ENCODE results near the gene STX17. TPM values are rescaled to one million over a fixed set of nuclear protein-coding genes. Genes with fewer than 3 reads are reported as not detected.

Gene STX17
- total RNA-seq, 1 donor from 2014 or later = 52.3 TPM

DNA sequence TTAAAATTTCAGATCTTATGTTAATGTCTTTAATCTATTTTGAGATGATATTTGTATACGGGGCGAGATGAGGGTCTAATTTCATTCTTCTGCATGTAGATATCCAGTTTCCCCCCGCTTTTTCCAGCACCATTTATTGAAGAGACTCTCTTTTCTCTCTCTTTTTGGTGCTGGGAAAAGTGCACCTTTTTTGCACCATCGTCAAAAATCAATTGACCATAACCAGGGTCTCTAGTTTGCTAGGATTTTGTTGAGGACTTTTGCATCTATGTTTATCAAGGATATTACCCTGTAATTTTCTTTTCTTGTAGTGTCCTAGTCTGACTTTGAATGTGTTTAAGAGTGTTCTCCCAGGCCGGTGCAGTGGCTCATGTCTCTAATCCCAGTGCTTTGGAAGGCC lies 93.3 kb downstream of the STX17 start:
- Mint-ChIP-seq H3K4me3 (no peak overlapping the region), H3K36me3 (peaks cover 69% of the 10 kb centered on the region), H3K4me1 (no peaks in the 10 kb centered on the region), H3K27me3 (ENCODE audit: low read depth) (no peaks in the 10 kb centered on the region), H3K27ac (no peak overlapping the region), H3K9me3 (peaks cover 47% of the 10 kb centered on the region)
- no peak for DNase-seq (ENCODE audit: low spot score in 2 of 2, unreplicated experiment in 2 of 2)
- TF ChIP-seq, protein P1, sequence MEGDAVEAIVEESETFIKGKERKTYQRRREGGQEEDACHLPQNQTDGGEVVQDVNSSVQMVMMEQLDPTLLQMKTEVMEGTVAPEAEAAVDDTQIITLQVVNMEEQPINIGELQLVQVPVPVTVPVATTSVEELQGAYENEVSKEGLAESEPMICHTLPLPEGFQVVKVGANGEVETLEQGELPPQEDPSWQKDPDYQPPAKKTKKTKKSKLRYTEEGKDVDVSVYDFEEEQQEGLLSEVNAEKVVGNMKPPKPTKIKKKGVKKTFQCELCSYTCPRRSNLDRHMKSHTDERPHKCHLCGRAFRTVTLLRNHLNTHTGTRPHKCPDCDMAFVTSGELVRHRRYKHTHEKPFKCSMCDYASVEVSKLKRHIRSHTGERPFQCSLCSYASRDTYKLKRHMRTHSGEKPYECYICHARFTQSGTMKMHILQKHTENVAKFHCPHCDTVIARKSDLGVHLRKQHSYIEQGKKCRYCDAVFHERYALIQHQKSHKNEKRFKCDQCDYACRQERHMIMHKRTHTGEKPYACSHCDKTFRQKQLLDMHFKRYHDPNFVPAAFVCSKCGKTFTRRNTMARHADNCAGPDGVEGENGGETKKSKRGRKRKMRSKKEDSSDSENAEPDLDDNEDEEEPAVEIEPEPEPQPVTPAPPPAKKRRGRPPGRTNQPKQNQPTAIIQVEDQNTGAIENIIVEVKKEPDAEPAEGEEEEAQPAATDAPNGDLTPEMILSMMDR (IDR thresholded peaks at IDR 0.05; ENCODE audit: unreplicated experiment) = no peak

DNA sequence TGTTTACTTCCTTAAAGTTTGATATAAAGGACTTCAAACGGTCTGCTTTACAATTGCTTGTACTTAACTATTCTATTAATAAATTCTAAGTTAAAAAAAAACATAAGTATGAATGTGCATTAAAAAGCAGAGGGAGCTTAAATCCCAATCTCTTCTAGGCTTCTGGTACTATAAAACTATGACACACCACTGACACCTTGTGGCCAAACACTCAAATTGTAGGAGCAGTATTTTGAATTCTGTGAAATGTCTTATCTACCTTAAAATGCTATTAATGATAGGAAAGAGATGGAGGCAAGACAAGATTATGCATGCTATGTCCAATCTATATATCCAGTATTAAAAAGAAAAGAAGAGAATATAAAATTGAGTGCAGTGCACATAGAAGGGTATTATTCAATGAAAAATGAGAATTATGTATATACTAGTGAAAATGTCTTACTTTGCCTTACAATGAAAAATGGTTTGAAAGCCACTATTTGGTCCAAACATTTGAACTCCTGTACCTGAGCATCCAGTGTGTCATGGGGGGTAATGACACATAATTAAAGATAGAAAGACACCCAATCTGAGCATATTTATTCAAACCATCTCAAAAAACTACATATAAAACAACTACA lies 104.7 kb downstream of the STX17 start:
- Mint-ChIP-seq H3K9me3 (peaks cover 7% of the 10 kb centered on the region), H3K36me3 (peaks cover 24% of the 10 kb centered on the region), H3K27ac (no peak overlapping the region), H3K27me3 (ENCODE audit: low read depth) (no peaks in the 10 kb centered on the region), H3K4me1 (peaks cover 4% of the 10 kb centered on the region), H3K4me3 (no peak overlapping the region)
- TF ChIP-seq, protein P1 (IDR thresholded peaks at IDR 0.05; ENCODE audit: unreplicated experiment) = peak; percentile 60
- DNase-seq (ENCODE audit: low spot score in 2 of 2, unreplicated experiment in 2 of 2) = no peak

DNA sequence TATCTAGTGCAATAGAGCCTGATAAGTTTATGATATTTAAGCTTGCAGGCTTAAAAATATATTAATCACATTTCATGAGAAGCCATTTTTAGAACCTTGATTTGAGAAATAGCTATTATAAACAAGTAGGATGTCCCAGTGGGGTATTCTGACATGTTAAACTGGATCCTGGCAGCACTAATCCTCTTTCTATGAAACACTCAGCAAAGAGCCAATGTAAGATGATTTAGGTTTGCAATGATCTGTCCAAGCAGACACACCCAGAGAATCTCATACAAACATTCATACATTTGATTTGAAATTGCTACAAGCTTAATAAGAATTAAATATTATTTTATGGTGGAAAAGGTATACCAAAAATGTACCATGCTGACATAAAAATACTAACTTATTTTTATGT lies 105.8 kb downstream of the STX17 start:
- Mint-ChIP-seq H3K4me1 (peaks cover 4% of the 10 kb centered on the region), H3K4me3 (no peak overlapping the region), H3K36me3 (peaks cover 23% of the 10 kb centered on the region), H3K27ac (no peak overlapping the region), H3K9me3 (peaks cover 7% of the 10 kb centered on the region), H3K27me3 (ENCODE audit: low read depth) (no peaks in the 10 kb centered on the region)
- TF ChIP-seq, protein P1 (IDR thresholded peaks at IDR 0.05; ENCODE audit: unreplicated experiment) = no peak
- DNase-seq (ENCODE audit: low spot score in 2 of 2, unreplicated experiment in 2 of 2) = no peak

DNA sequence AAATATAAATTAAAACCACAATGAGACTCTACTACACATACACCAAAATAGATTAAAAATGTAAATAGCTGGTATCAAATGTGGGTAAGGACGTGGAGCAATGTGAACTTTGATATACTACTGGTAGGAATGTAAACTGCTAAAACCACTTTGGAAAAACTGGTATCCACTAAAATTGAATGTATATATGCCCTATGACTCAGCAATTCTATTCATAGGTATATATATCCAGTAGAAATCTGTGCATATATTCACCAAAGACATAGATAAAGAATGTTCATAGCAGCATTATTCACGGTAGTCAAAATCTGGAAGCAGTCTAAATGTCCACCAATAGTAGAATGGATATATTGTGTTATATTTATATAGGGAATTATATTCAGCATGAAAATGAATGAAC lies 107.1 kb downstream of the STX17 start:
- no peak overlapping the region for H3K4me3 Mint-ChIP-seq
- TF ChIP-seq, protein P1 (IDR thresholded peaks at IDR 0.05; ENCODE audit: unreplicated experiment) = no peak

DNA sequence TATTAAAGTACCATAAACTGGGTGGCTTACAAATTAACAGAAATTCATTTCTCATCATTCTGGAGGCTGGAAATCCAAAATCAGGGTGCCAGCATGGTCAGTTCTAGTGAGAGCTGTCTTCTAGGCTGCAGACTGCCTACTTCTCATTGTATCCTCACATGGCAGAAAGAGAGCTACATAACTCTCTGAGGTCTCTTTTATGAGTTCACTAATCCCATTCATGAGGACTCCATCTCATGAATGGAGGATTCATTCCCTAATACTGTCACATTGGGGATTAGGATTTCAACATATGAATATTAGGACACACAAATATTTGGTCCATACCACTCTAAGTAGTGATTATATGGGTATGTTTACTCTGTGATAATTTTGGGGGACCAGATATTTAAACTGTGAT lies 108.4 kb downstream of the STX17 start:
- DNase-seq (ENCODE audit: low spot score in 2 of 2, unreplicated experiment in 2 of 2) = no peak
- peaks cover 7% of the 10 kb centered on the region for H3K9me3 Mint-ChIP-seq
- H3K36me3 Mint-ChIP-seq = peaks cover 32% of the 10 kb centered on the region
- H3K27ac Mint-ChIP-seq = no peak overlapping the region
- no peaks in the 10 kb centered on the region for H3K27me3 Mint-ChIP-seq (ENCODE audit: low read depth)
- TF ChIP-seq, protein P1 (IDR thresholded peaks at IDR 0.05; ENCODE audit: unreplicated experiment) = no peak
- H3K4me3 Mint-ChIP-seq = no peak overlapping the region
- no peaks in the 10 kb centered on the region for H3K4me1 Mint-ChIP-seq

More for the DNA sequence above, 107.1 kb downstream of the STX17 start:
- Mint-ChIP-seq H3K27ac (peak overlapping the region; percentile 30), H3K4me1 (peaks cover 4% of the 10 kb centered on the region), H3K27me3 (ENCODE audit: low read depth) (no peaks in the 10 kb centered on the region), H3K9me3 (peaks cover 7% of the 10 kb centered on the region), H3K36me3 (peaks cover 26% of the 10 kb centered on the region)
- no peak for DNase-seq (ENCODE audit: low spot score in 2 of 2, unreplicated experiment in 2 of 2)
